DMS53 treated with DMSO at 0.1 percent for 48 hours (cell line): Measurements from ENCODE around the gene AKIP1.
A peak's percentile ranks its signal among the peaks of the same experiment; 100 is the strongest.
"Not testable (repeated sequence)": the region's sequence is repeated elsewhere in the genome, so short reads cannot be mapped to it uniquely, and the experiment has no call there.

Source experiments
- DNase-seq: peaks from one replicate; lab custom pipeline; 2025; ENCODE audit not compliant: unreplicated experiment; lab: John Stamatoyannopoulos, UW

Gene AKIP1

GRCh38 chr11:8911029-8911823 lies at the start of gene AKIP1:
AKIP1 (plus strand) TSS chr11:8911189; CDS start chr11:8911450, 261 bp downstream.
- DNase-seq = peak; percentile 82

- DNase-seq = no peak
Measured at GRCh38 chr11:8863838-8864237, 47.2 kb upstream of the AKIP1 start.

- DNase-seq = no peak
Measured at GRCh38 chr11:8865304-8865703, 45.7 kb upstream of the AKIP1 start.

GRCh38 chr11:8867035-8867434 lies 44.0 kb upstream of the AKIP1 start:
- DNase-seq = no peak

GRCh38 chr11:8867931-8868631 lies 42.9 kb upstream of the AKIP1 start:
- no peak for DNase-seq

- peak; percentile 28 for DNase-seq
Measured at GRCh38 chr11:8870411-8871170, 40.4 kb upstream of the AKIP1 start.

- peak; percentile 30 for DNase-seq
Measured at GRCh38 chr11:8871171-8871775, 39.7 kb upstream of the AKIP1 start.

GRCh38 chr11:8871962-8872361 lies 39.0 kb upstream of the AKIP1 start:
- DNase-seq = no peak

GRCh38 chr11:8873741-8874405 lies 37.1 kb upstream of the AKIP1 start:
- DNase-seq = no peak

- no peak for DNase-seq
Measured at GRCh38 chr11:8878771-8879170, 32.2 kb upstream of the AKIP1 start.

GRCh38 chr11:8881585-8881984 lies 29.4 kb upstream of the AKIP1 start:
- not testable (repeated sequence) for DNase-seq

GRCh38 chr11:8886322-8886721 lies 24.7 kb upstream of the AKIP1 start:
- DNase-seq = peak; percentile 47

- DNase-seq = not testable (repeated sequence)
Measured at GRCh38 chr11:8891185-8891584, 19.8 kb upstream of the AKIP1 start.

- no peak for DNase-seq
Measured at GRCh38 chr11:8899119-8899753, 11.8 kb upstream of the AKIP1 start.

GRCh38 chr11:8905528-8906165 lies 5.3 kb upstream of the AKIP1 start:
- no peak for DNase-seq

- no peak for DNase-seq
Measured at GRCh38 chr11:8907116-8907515, 3.9 kb upstream of the AKIP1 start.

- DNase-seq = no peak
Measured at GRCh38 chr11:8908099-8908498, 2.9 kb upstream of the AKIP1 start.

- no peak for DNase-seq
Measured at GRCh38 chr11:8910649-8911026, 351 bp upstream of the AKIP1 start.

- peak; percentile 26 for DNase-seq
Measured at GRCh38 chr11:8913961-8914660, 3.1 kb downstream of the AKIP1 start.
